HepG2 (cell line): Measurements from ENCODE around the gene SLC7A10. TPM values are rescaled to one million over a fixed set of nuclear protein-coding genes. Genes with fewer than 3 reads are reported as not detected.

Source experiments
- AGO1 ChIP-seq: fragments of 200-400 bp; formaldehyde crosslinking; IDR thresholded peaks from 2 replicates; pipeline ENCODE4 v1.6.1; 2017; ENCODE audit warnings: mild to moderate bottlenecking, low read depth, low read length, moderate library complexity; ENCODE audit not compliant: poor library complexity, severe bottlenecking
- BRD4 ChIP-seq: sonication (generic); formaldehyde crosslinking; IDR thresholded peaks from 2 replicates; pipeline ENCODE4 v1.4.0; 2020; ENCODE audit warnings: missing genetic modification reagents
- CC2D1A ChIP-seq: sonication (generic); formaldehyde crosslinking; IDR thresholded peaks from 2 replicates; pipeline ENCODE4 v1.8.1; 2023; ENCODE audit warnings: mild to moderate bottlenecking, missing genetic modification reagents
- CHCHD3 ChIP-seq: sonication (generic); formaldehyde crosslinking; IDR thresholded peaks from 2 replicates; pipeline ENCODE4 v1.8.0; 2022; ENCODE audit warnings: mild to moderate bottlenecking, missing genetic modification reagents, moderate library complexity
- FIP1L1 ChIP-seq: fragments of 200-400 bp; formaldehyde crosslinking; IDR thresholded peaks from 2 replicates; pipeline ENCODE4 v1.6.1; 2018; ENCODE audit warnings: low read depth, mild to moderate bottlenecking, low read length, moderate library complexity, borderline replicate concordance; ENCODE audit not compliant: insufficient read depth
- GLI4 ChIP-seq: sonication (generic); formaldehyde crosslinking; IDR thresholded peaks from 2 replicates; pipeline ENCODE4 v1.5.1; 2020; ENCODE audit warnings: missing genetic modification reagents, mild to moderate bottlenecking, moderate library complexity, borderline replicate concordance
- HIC2 ChIP-seq: sonication (generic); formaldehyde crosslinking; IDR thresholded peaks from 2 replicates; pipeline ENCODE4 v1.9.0; 2022; ENCODE audit warnings: low read depth, missing genetic modification reagents
- MXD3 ChIP-seq: IDR thresholded peaks from 2 replicates; pipeline ENCODE4 v1.6.1; 2016; ENCODE audit warnings: mild to moderate bottlenecking, missing biosample characterization, missing genetic modification reagents
- NBN ChIP-seq: fragments of 450-650 bp; conservative IDR thresholded peaks from 2 replicates; pipeline ENCODE4 v1.6.1; 2017
- NCOA2 ChIP-seq: sonication (generic); formaldehyde crosslinking; IDR thresholded peaks from 2 replicates; pipeline ENCODE4 v1.8.0; 2022; ENCODE audit warnings: inconsistent platforms
- NFKBIZ ChIP-seq: IDR thresholded peaks from 2 replicates; pipeline ENCODE4 v1.6.1; 2018; ENCODE audit warnings: missing genetic modification reagents, missing compliant biosample characterization
- NR2F2 ChIP-seq: IDR thresholded peaks from 2 replicates; pipeline ENCODE4 v1.6.1; 2012; ENCODE audit warnings: low read depth, inconsistent platforms, borderline replicate concordance
- SETDB1 ChIP-seq: sonication (generic); formaldehyde crosslinking; IDR thresholded peaks from 2 replicates; pipeline ENCODE4 v1.5.1; 2020; ENCODE audit warnings: missing genetic modification reagents, mild to moderate bottlenecking, borderline replicate concordance
- SIX4 ChIP-seq: sonication (generic); formaldehyde crosslinking; IDR thresholded peaks from 2 replicates; pipeline ENCODE4 v1.4.0; 2020; ENCODE audit warnings: missing genetic modification reagents
- SKI ChIP-seq: fragments of 450-650 bp; IDR thresholded peaks from one replicate; pipeline ENCODE4 v1.6.1; 2018; ENCODE audit warnings: mild to moderate bottlenecking; ENCODE audit not compliant: partially characterized antibody
- TEAD3 ChIP-seq: optimal IDR thresholded peaks from 2 replicates; pipeline ENCODE3; 2016; ENCODE audit warnings: borderline replicate concordance
- TRAFD1 ChIP-seq: sonication (generic); formaldehyde crosslinking; IDR thresholded peaks from 2 replicates; pipeline ENCODE4 v1.5.1; 2020; ENCODE audit warnings: missing genetic modification reagents, mild to moderate bottlenecking, borderline replicate concordance
- ZBTB7B ChIP-seq: sonication (generic); formaldehyde crosslinking; IDR thresholded peaks from 2 replicates; pipeline ENCODE4 v1.4.0; 2020; ENCODE audit warnings: missing genetic modification reagents
- ZFP36 ChIP-seq: fragments of 150-350 bp; IDR thresholded peaks from 2 replicates; pipeline ENCODE4 v1.6.1; 2018; ENCODE audit warnings: borderline replicate concordance, low read length, low read depth; ENCODE audit not compliant: partially characterized antibody
- ZFYVE20 ChIP-seq: sonication (generic); formaldehyde crosslinking; IDR thresholded peaks from 2 replicates; pipeline ENCODE4 v1.8.0; 2023; ENCODE audit warnings: low read depth, mild to moderate bottlenecking, moderate library complexity, missing genetic modification reagents, borderline replicate concordance
- ZKSCAN1 ChIP-seq: fragments of 150-350 bp; IDR thresholded peaks from 2 replicates; pipeline ENCODE4 v1.6.1; 2014; ENCODE audit warnings: low read length
- ZMYM2 ChIP-seq: sonication (generic); formaldehyde crosslinking; IDR thresholded peaks from 2 replicates; pipeline ENCODE4 v1.8.0; 2022; ENCODE audit warnings: mild to moderate bottlenecking, missing genetic modification reagents
- ZNF20 ChIP-seq: sonication (generic); formaldehyde crosslinking; IDR thresholded peaks from 2 replicates; pipeline ENCODE4 v1.4.0; 2020; ENCODE audit warnings: mild to moderate bottlenecking, moderate library complexity, missing genetic modification reagents
- ZNF510 ChIP-seq: sonication (generic); formaldehyde crosslinking; IDR thresholded peaks from 2 replicates; pipeline ENCODE4 v1.4.0; 2020; ENCODE audit warnings: low read depth, mild to moderate bottlenecking, missing genetic modification reagents
- ZNF547 ChIP-seq: sonication (generic); formaldehyde crosslinking; IDR thresholded peaks from 2 replicates; pipeline ENCODE4 v1.5.1; 2020; ENCODE audit warnings: mild to moderate bottlenecking, missing genetic modification reagents
- ZUFSP ChIP-seq: sonication (generic); formaldehyde crosslinking; IDR thresholded peaks from 2 replicates; pipeline ENCODE4 v1.9.0; 2021; ENCODE audit warnings: missing genetic modification reagents, mild to moderate bottlenecking, borderline replicate concordance
- polyA plus RNA-seq, 8 experiments: library from polyadenylated mRNA; depleted of rRNA in 3 of 8; stranded (reverse) in 7 of 8; unstranded in 1 of 8; fragments of >200 nt; fragmentation: Illumina TruSeq in 4 of 8; extraction: Trizol in 4 of 8; gene quantifications; 2 replicates each; pipeline versions ENCODE4 v1.2.1 to v1.2.3, GENCODE V29; 2011 to 2016; ENCODE audit warnings: low read depth in 4 of 8, missing spikeins in 1 of 8, mixed read lengths in 1 of 8; ENCODE audit not compliant: insufficient read depth in 1 of 8
- total RNA-seq, 5 experiments: library from RNA; depleted of rRNA; stranded (reverse); fragments of >200 nt; fragmentation: Illumina TruSeq; extraction: Trizol; gene quantifications; 2 replicates each; pipeline ENCODE4 v1.2.3, GENCODE V29; 2016; ENCODE audit warnings: low read depth in 1 of 5

SLC7A10 gene
- total and polyA plus RNA-seq, 2 of the 13 experiments (the other 11 are each of a cell fraction or from before 2014, with no cell fraction given), result 1.1 to 2.2 TPM

GRCh38 chr19:33224694-33225457 is 774 bp downstream of the SLC7A10 start (continued):
- TF ChIP-seq MXD3 (CRISPR knock-in tag) (no peak), ZMYM2 (CRISPR knock-in tag) (peak; percentile 74; the same call in 1 of the 2 replicates), FIP1L1 (no peak), NCOA2 (CRISPR knock-in tag) (0 out of 2 replicates have a peak, but pooled peaks have one; percentile 19), TRAFD1 (CRISPR knock-in tag) (no peak), NFKBIZ (CRISPR knock-in tag) (no peak), CC2D1A (CRISPR knock-in tag) (no peak), CHCHD3 (CRISPR knock-in tag) (no peak), SETDB1 (CRISPR knock-in tag) (no peak), GLI4 (CRISPR knock-in tag) (no peak), SIX4 (no peak), ZNF510 (CRISPR knock-in tag) (no peak), ZFYVE20 (no peak), ZNF547 (CRISPR knock-in tag) (no peak), NBN (no peak), TEAD3 (CRISPR knock-in tag) (no peak), NR2F2 (peak; percentile 42; the same call in 1 of the 2 replicates), ZNF20 (no peak), SKI (no peak), ZBTB7B (peak; percentile 91), BRD4 (CRISPR knock-in tag) (no peak), ZUFSP (CRISPR knock-in tag) (no peak), ZFP36 (no peak), HIC2 (CRISPR knock-in tag) (no peak), AGO1 (no peak), ZKSCAN1 (peak; percentile 67)
